ENCODE data around the gene RAB5B. TPM values are rescaled to one million over a fixed set of nuclear protein-coding genes. Genes with fewer than 3 reads are reported as not detected.
A peak's percentile ranks its signal among the peaks of the same experiment; 100 is the strongest.

Gene RAB5B
- total RNA-seq, 1 donor from 2014 or later, result 30.8 TPM

DNA sequence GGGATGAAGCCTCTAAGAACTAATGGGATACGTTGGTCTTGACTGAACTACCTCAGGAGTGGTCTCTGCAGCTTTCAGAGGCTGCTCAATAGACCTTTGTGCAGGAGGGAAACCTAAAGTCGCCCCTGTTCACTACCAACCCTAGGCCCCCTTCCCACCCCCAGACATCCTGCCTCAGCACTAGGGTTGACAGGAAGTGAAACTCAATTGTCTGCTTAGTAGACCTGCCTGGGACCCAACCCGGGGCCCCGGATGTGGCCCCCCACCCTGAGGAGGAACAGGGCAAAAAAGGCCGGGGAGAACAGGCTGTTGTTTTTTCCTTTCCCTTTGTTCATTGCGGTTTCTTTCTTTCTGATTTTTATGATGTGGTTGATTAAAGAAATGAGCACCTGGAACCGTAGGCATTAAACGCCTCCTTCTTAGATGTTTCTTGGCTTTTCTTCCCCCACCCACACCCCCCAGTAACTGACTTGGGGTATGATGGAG is 44.5 kb upstream of the RAB5B start:
- no peak overlapping the region for H3K4me3 ChIP-seq (ENCODE audit: low read depth, low read length)

DNA sequence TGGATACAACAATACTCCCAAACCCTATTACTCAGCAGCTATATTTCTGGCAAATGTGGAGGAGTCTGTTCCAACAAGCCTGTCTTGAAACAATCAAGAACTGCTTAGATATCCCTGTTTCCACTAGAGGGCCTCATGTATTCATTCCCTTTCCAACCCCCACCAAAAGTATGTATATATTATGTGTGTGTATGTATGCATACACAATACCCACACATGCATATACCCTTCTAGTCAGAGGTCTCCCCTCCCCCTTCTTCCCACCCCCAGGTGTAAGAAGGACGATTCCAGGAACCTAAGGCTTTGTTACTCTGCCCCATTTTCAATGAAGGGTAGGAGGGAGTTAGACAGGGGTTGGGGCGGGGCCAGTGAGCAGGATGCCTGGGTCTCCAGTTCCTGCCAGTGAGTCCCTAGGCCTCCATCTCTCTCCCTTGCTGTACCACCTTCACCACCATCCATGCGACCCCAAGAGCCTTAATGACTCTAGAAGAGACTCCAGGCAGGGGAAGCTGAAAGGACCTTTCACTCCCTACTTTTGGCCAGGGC is 43.0 kb upstream of the RAB5B start, which contains the start of gene DGKA:
Gene DGKA, plus strand, starts transcription at position 392 of the 546 bp plus-strand sequence. CDS start 5,342 bp downstream, outside the sequence.
- peak; percentile 58 for TF ChIP-seq CTCF (IDR thresholded peaks at IDR 0.05; ENCODE audit: insufficient read depth, low read length, severe bottlenecking)
- peak within 1 kb of the TSS; percentile 86 for H3K4me3 ChIP-seq (ENCODE audit: low read depth, low read length)
- DNase-seq (ENCODE audit: low read depth) (peak; percentile 96), FAIRE-seq (no peak)
- no peaks in the 10 kb centered on the region for H3K27me3 ChIP-seq (ENCODE audit: control insufficient read depth, insufficient read depth, low read length)
- peaks cover 6% of the 10 kb centered on the region for H3K36me3 ChIP-seq (ENCODE audit: control insufficient read depth, insufficient read depth, low read length)

More for the DNA sequence above, 44.5 kb upstream of the RAB5B start:
- Histone ChIP-seq H3K36me3 (ENCODE audit: control insufficient read depth, insufficient read depth, low read length) (peaks cover 4% of the 10 kb centered on the region), H3K27me3 (ENCODE audit: control insufficient read depth, insufficient read depth, low read length) (no peaks in the 10 kb centered on the region)
- no peak for DNase-seq (ENCODE audit: low read depth)
- TF ChIP-seq CTCF (IDR thresholded peaks at IDR 0.05; ENCODE audit: insufficient read depth, low read length, severe bottlenecking), result no peak
- FAIRE-seq, result no peak

DNA sequence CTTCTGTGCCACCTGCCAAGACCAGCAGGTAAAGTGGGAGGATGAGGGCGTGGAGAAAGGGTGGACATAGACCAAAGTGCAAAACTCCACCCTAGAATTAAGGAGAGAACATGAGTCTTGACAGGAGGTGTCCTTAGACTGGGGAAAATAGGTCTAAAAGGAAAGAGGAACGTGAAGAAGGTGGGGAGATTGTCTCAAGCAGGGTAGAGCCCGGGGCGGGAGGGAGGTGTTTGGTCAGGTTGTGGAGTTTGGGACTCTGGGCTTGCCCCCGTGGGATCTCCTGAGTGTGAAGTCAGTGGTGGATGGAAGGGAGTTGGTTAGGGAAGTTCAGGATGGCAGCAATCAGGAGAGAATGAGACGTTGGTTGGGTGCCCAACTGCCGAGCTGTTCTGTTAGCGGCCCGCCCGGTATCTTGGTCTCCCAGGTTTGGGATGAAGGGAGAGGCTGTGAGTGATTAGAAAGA is 42.5 kb upstream of the RAB5B start:
- no peak for TF ChIP-seq CTCF (IDR thresholded peaks at IDR 0.05; ENCODE audit: insufficient read depth, low read length, severe bottlenecking)

DNA sequence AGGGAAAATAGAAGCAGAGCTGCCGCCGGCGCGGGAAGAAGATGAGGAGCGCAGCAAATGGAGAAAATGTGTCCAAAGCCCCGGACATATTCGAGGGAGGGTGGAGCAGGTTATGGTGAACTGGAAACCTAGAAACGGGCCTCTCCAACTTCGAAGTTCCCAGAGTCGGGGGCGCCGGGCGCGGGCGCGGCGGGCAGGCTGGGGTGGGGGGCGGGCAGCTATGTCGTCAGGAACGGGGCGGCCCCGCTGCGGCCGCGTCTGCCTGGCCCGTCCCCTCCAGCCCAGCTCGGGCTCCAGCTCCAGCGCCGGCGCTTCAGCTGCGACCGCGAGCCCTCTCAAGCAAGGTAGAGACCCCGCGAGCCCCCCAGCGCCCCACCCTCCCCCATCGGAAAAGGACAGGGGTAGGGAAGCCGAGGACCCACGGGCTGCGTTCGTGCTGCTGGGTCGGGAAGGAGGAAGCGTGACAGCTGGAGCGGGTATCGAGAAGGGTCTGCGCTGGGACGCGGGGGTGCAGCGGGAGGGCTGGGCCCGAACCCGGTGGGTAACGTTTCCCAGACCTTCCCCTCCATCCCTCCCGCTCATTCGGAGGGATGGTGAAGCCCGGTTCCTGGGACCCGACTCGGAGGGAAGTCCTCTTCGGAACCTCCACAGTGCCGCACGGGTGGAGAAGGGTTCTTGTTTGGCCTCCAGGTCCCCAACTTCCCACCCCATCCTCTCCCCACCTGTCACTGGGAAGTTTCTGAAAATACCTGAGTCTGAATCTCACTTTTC is 41.9 kb upstream of the RAB5B start:
- peaks cover 8% of the 10 kb centered on the region for H3K36me3 ChIP-seq (ENCODE audit: control insufficient read depth, insufficient read depth, low read length)
- H3K4me3 ChIP-seq (ENCODE audit: low read depth, low read length), result peak overlapping the region; percentile 86
- no peaks in the 10 kb centered on the region for H3K27me3 ChIP-seq (ENCODE audit: control insufficient read depth, insufficient read depth, low read length)
- FAIRE-seq (no peak), DNase-seq (ENCODE audit: low read depth) (peak; percentile 25)
- TF ChIP-seq CTCF (IDR thresholded peaks at IDR 0.05; ENCODE audit: insufficient read depth, low read length, severe bottlenecking), result no peak

More for the DNA sequence above, 42.5 kb upstream of the RAB5B start:
- H3K27me3 ChIP-seq (ENCODE audit: control insufficient read depth, insufficient read depth, low read length), result no peaks in the 10 kb centered on the region
- H3K4me3 ChIP-seq (ENCODE audit: low read depth, low read length), result peak overlapping the region; percentile 86
- no peak for FAIRE-seq
- no peak for DNase-seq (ENCODE audit: low read depth)
- H3K36me3 ChIP-seq (ENCODE audit: control insufficient read depth, insufficient read depth, low read length), result peaks cover 8% of the 10 kb centered on the region

DNA sequence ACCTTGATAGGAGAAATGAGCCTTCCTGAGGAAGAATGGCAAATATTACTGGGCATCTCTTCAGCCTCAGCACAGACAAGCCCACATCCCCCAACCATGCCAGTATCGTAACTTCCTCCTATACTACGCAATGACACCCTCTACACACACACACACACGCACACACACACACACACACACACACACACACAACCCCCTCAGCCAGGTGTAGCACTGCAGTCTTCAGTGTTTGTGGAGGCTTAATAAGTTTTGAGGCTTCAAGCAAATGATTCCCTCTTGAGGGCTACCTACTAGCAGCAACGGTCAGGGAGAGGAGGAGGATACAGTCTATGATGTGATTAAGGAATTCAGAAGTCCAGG is 41.3 kb upstream of the RAB5B start:
- FAIRE-seq (no peak), DNase-seq (ENCODE audit: low read depth) (peak; percentile 60)
- no peaks in the 10 kb centered on the region for H3K27me3 ChIP-seq (ENCODE audit: control insufficient read depth, insufficient read depth, low read length)
- no peak for TF ChIP-seq CTCF (IDR thresholded peaks at IDR 0.05; ENCODE audit: insufficient read depth, low read length, severe bottlenecking)
- peak overlapping the region; percentile 86 for H3K4me3 ChIP-seq (ENCODE audit: low read depth, low read length)
- peaks cover 10% of the 10 kb centered on the region for H3K36me3 ChIP-seq (ENCODE audit: control insufficient read depth, insufficient read depth, low read length)

All from bronchial epithelial cell (primary cell).